Stimulated activated CD8-positive, alpha-beta memory T cell treated with anti-CD3 and anti-CD28 coated beads, Interleukin-7, amount 100 ng/mL, for 24 hours (primary cell): ENCODE data around the gene KCNH1.

Experiments
- DNase-seq: peaks from one replicate; pipeline ENCODE4 v3.0.0-alpha.2; 2020; ENCODE audit warnings: low read depth

KCNH1 gene

GRCh38 chr1:210857146-210857663 lies 276.7 kb downstream of the KCNH1 start:
- no peak for DNase-seq

GRCh38 chr1:210855440-210855839 lies 278.5 kb downstream of the KCNH1 start:
- DNase-seq, result no peak

- DNase-seq, result no peak
Observed at GRCh38 chr1:210853276-210853675, 280.7 kb downstream of the KCNH1 start.

GRCh38 chr1:210850556-210850955 lies 283.4 kb downstream of the KCNH1 start:
- DNase-seq, result no peak

GRCh38 chr1:210848474-210848873 lies 285.5 kb downstream of the KCNH1 start:
- no peak for DNase-seq

GRCh38 chr1:210841926-210842625 lies 291.9 kb downstream of the KCNH1 start:
- DNase-seq, result no peak

GRCh38 chr1:210830034-210831028 lies 303.6 kb downstream of the KCNH1 start:
- no peak for DNase-seq

GRCh38 chr1:210828996-210829596 lies 304.9 kb downstream of the KCNH1 start:
- no peak for DNase-seq

GRCh38 chr1:210827481-210827880 lies 306.5 kb downstream of the KCNH1 start:
- DNase-seq, result no peak

- no peak for DNase-seq
Observed at GRCh38 chr1:210826686-210827085, 307.3 kb downstream of the KCNH1 start.

GRCh38 chr1:210822932-210823331 lies 311.0 kb downstream of the KCNH1 start:
- DNase-seq, result no peak

- DNase-seq, result no peak
Observed at GRCh38 chr1:210822241-210822640, 311.7 kb downstream of the KCNH1 start.

- no peak for DNase-seq
Observed at GRCh38 chr1:210821615-210822014, 312.3 kb downstream of the KCNH1 start.

- no peak for DNase-seq
Observed at GRCh38 chr1:210819266-210819665, 314.7 kb downstream of the KCNH1 start.

GRCh38 chr1:210817385-210818275 lies 316.3 kb downstream of the KCNH1 start:
- DNase-seq, result no peak

GRCh38 chr1:210815641-210816550 lies 318.1 kb downstream of the KCNH1 start:
- no peak for DNase-seq

- no peak for DNase-seq
Observed at GRCh38 chr1:210814382-210815123, 319.4 kb downstream of the KCNH1 start.

- DNase-seq, result no peak
Observed at GRCh38 chr1:210801501-210801900, 332.4 kb downstream of the KCNH1 start.

- no peak for DNase-seq
Observed at GRCh38 chr1:210800756-210801155, 333.2 kb downstream of the KCNH1 start.

- DNase-seq, result no peak
Observed at GRCh38 chr1:210800301-210800700, 333.6 kb downstream of the KCNH1 start.
